Measurements from ENCODE around the gene INIP. TPM values are rescaled to one million over a fixed set of nuclear protein-coding genes. Genes with fewer than 3 reads are reported as not detected.

The INIP gene
- total and polyA plus RNA-seq, 2 donors (not counting 1 experiment from before 2014, with no cell fraction given) = 5.0 to 22.9 TPM

DNA sequence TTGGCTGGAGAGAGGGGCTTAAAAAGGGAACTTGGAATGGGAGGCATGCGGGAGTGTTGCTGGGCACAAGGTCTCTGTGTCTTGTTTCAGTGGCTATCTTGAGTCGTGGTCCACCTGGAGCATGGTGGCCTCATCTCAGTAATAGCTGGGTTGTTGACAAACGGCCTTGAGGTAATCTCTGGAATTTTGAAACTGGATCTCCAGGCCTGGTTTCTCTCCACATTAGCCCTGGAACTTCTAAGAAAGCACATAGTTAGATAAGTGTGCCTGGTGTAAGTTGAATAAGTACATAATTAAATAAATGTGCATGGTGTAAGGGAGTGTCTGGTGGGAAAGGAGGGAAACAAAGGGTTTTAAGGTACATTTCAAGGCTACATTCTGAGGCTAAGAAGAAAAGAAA is 62.2 kb downstream of the INIP start:
- H3K27ac ChIP-seq (ENCODE audit: low read length in 2 of 2) = no peak overlapping the region
- intact Hi-C loops (cut with micrococcal nuclease) = no loop called here
- 100% methylated on average over 2 of the region's 3 CpGs for WGBS (ENCODE audit: insufficient coverage)

DNA sequence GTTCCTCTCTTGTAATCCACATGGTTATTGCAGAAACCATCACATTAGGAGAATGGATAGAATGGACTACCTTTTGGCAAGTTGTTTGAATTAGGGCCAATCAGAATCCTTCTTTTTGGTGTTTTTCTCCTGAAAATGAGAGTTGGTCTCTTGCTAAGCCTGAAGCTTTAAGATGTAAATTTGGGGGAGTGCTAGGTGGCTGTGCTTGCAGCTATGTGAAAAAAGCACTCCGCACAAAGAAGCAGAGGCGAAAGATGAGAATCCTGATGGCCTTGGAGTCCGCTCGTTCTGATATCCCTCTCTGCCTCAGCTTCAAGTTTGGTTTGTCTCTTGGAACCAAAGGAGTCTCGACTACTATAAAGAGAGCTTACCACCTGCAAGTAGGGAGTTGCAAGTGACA is 63.6 kb downstream of the INIP start:
- H3K27ac Mint-ChIP-seq = no peak overlapping the region
- Histone ChIP-seq H4K20me1 (ENCODE audit: control insufficient read depth, insufficient read depth, low read length, poor library complexity, severe bottlenecking) (no peaks in the 10 kb centered on the region), H3K4me2 (replicated peaks; ENCODE audit: low read depth, low read length, poor library complexity, severe bottlenecking) (no peak overlapping the region), H3K4me3 (ENCODE audit: control extremely low read depth in 1 of 5, extremely low read depth in 1 of 5, insufficient read depth in 1 of 5, low read depth in 2 of 5, low read length in 4 of 5) (no peak overlapping the region), H3K36me3 (replicated peaks in 1 of 2; ENCODE audit: control extremely low read depth in 1 of 2, control insufficient read depth in 1 of 2, extremely low read depth in 1 of 2, insufficient read depth in 2 of 2, low read length in 1 of 2) (no peaks in the 10 kb centered on the region), H3K27me3 (replicated peaks in 1 of 4; ENCODE audit: control extremely low read depth in 1 of 4, control insufficient read depth in 3 of 4, insufficient read depth in 4 of 4, low read length in 3 of 4) (no peaks in the 10 kb centered on the region), H2AFZ (ENCODE audit: insufficient read depth, low read depth, low read length, poor library complexity, severe bottlenecking) (no peak overlapping the region), H3K27ac (ENCODE audit: low read length in 2 of 2) (no peak overlapping the region), H3K79me2 (ENCODE audit: control insufficient read depth, insufficient read depth, low read length) (no peaks in the 10 kb centered on the region), H3K9ac (ENCODE audit: low read length) (no peak overlapping the region), H3K4me1 (ENCODE audit: control insufficient read depth in 2 of 2, insufficient read depth in 2 of 2, low read length in 2 of 2) (no peaks in the 10 kb centered on the region), H3K9me3 (ENCODE audit: control extremely low read depth in 1 of 3, control insufficient read depth in 2 of 3, insufficient read depth in 1 of 3, low read length in 2 of 3) (peaks cover 2 to 5% (median 3%) of the 10 kb centered on the region in 3 donors)
- no peaks in the 10 kb centered on the region for H3K27me3 Mint-ChIP-seq
- no peak for DNase-seq
- intact Hi-C loops (cut with micrococcal nuclease) = no loop called here
- no peak overlapping the region for H3K4me3 Mint-ChIP-seq
- TF ChIP-seq, protein P1, sequence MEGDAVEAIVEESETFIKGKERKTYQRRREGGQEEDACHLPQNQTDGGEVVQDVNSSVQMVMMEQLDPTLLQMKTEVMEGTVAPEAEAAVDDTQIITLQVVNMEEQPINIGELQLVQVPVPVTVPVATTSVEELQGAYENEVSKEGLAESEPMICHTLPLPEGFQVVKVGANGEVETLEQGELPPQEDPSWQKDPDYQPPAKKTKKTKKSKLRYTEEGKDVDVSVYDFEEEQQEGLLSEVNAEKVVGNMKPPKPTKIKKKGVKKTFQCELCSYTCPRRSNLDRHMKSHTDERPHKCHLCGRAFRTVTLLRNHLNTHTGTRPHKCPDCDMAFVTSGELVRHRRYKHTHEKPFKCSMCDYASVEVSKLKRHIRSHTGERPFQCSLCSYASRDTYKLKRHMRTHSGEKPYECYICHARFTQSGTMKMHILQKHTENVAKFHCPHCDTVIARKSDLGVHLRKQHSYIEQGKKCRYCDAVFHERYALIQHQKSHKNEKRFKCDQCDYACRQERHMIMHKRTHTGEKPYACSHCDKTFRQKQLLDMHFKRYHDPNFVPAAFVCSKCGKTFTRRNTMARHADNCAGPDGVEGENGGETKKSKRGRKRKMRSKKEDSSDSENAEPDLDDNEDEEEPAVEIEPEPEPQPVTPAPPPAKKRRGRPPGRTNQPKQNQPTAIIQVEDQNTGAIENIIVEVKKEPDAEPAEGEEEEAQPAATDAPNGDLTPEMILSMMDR (IDR thresholded peaks at IDR 0.05) = no peak
- no peak for TF ChIP-seq EZH2 (IDR thresholded peaks at IDR 0.05; ENCODE audit: borderline replicate concordance, insufficient read depth, low read depth, low read length, poor library complexity, severe bottlenecking)
- WGBS (ENCODE audit: insufficient coverage) = 100% methylated on average over 4 of the region's 5 CpGs
- POLR2A ChIA-PET = no interaction called here
- CTCF ChIA-PET = interaction anchor here (0.6 kb wide), 2 partner anchors 19 to 228 kb away, joined by 3 read pairs; no protein-coding TSS in a partner anchor
- no peaks in the 10 kb centered on the region for H3K4me1 Mint-ChIP-seq
- peaks cover 7% of the 10 kb centered on the region for H3K9me3 Mint-ChIP-seq (ENCODE audit: insufficient read depth)
- ATAC-seq (ENCODE audit: low read depth) = no peak

More for the DNA sequence above, 62.2 kb downstream of the INIP start:
- no peaks in the 10 kb centered on the region for H3K27me3 Mint-ChIP-seq
- no peaks in the 10 kb centered on the region for H3K4me1 Mint-ChIP-seq
- DNase-seq = no peak
- Histone ChIP-seq H3K9me3 (ENCODE audit: control extremely low read depth in 1 of 3, control insufficient read depth in 2 of 3, insufficient read depth in 1 of 3, low read length in 2 of 3) (peaks cover 0 to 2% (median 0%) of the 10 kb centered on the region in 3 donors), H3K4me2 (replicated peaks; ENCODE audit: low read depth, low read length, poor library complexity, severe bottlenecking) (no peak overlapping the region), H3K79me2 (ENCODE audit: control insufficient read depth, insufficient read depth, low read length) (no peaks in the 10 kb centered on the region), H4K20me1 (ENCODE audit: control insufficient read depth, insufficient read depth, low read length, poor library complexity, severe bottlenecking) (no peaks in the 10 kb centered on the region), H3K27me3 (replicated peaks in 1 of 4; ENCODE audit: control extremely low read depth in 1 of 4, control insufficient read depth in 3 of 4, insufficient read depth in 4 of 4, low read length in 3 of 4) (no peaks in the 10 kb centered on the region), H2AFZ (ENCODE audit: insufficient read depth, low read depth, low read length, poor library complexity, severe bottlenecking) (no peak overlapping the region), H3K4me1 (ENCODE audit: control insufficient read depth in 2 of 2, insufficient read depth in 2 of 2, low read length in 2 of 2) (no peaks in the 10 kb centered on the region), H3K36me3 (replicated peaks in 1 of 2; ENCODE audit: control extremely low read depth in 1 of 2, control insufficient read depth in 1 of 2, extremely low read depth in 1 of 2, insufficient read depth in 2 of 2, low read length in 1 of 2) (no peaks in the 10 kb centered on the region), H3K9ac (ENCODE audit: low read length) (no peak overlapping the region), H3K4me3 (ENCODE audit: control extremely low read depth in 1 of 5, extremely low read depth in 1 of 5, insufficient read depth in 1 of 5, low read depth in 2 of 5, low read length in 4 of 5) (no peak overlapping the region)
- CTCF ChIA-PET = no interaction called here
- POLR2A ChIA-PET = no interaction called here
- H3K4me3 Mint-ChIP-seq = no peak overlapping the region
- no peak for ATAC-seq (ENCODE audit: low read depth)
- no peak overlapping the region for H3K27ac Mint-ChIP-seq
- TF ChIP-seq, protein P1 (IDR thresholded peaks at IDR 0.05) = no peak
- TF ChIP-seq EZH2 (IDR thresholded peaks at IDR 0.05; ENCODE audit: borderline replicate concordance, insufficient read depth, low read depth, low read length, poor library complexity, severe bottlenecking) = no peak
- H3K9me3 Mint-ChIP-seq (ENCODE audit: insufficient read depth) = peaks cover 2% of the 10 kb centered on the region

All from B cell (primary cell).